IMR-90 (cell line): Measurements from ENCODE around the gene BRI3BP. TPM values are rescaled to one million over a fixed set of nuclear protein-coding genes. Genes with fewer than 3 reads are reported as not detected.

Experiments used
- microRNA-seq, 2 experiments: library from miRNA; stranded (forward) in 1 of 2; unstranded in 1 of 2; fragments of 10-50 nt in 1 of 2; fragments of <30 nt in 1 of 2; gene quantifications in 1 of 2; microRNA quantifications in 1 of 2; one replicate each; pipeline versions ENCODE3 to v1.1.0; 2013 to 2020; ENCODE audit not compliant: insufficient read depth in 1 of 2, insufficient read length in 1 of 2, unreplicated experiment in 1 of 2
- polyA plus RNA-seq, 3 experiments: library from polyadenylated mRNA; depleted of rRNA; stranded (reverse); fragments of >200 nt; gene quantifications; 2 replicates each; pipeline ENCODE4 v1.2.3, GENCODE V29; 2012; ENCODE audit warnings: low replicate concordance in 1 of 3
- small RNA-seq, 5 experiments: library from RNA; depleted of rRNA; stranded (forward); fragments of <200 nt; gene quantifications; one replicate each; pipeline ENCODE3, GENCODE V24; 2012
- total RNA-seq: library from RNA; depleted of rRNA; stranded (reverse); fragments of >200 nt; gene quantifications from 2 replicates; pipeline ENCODE4 v1.2.3, GENCODE V29; 2012; rRNA removed

Gene BRI3BP
- total and polyA plus RNA-seq, 2 of the 4 experiments (the other 2 are of a cell fraction): 2.5 to 2.8 TPM

Small RNA genes within 50 kb of the gene (microRNA-seq; reads per million reads assigned to microRNA genes)
- not detected for gene AC122688.1 (ENCODE audit: insufficient read depth, insufficient read length)

Small RNA genes within 50 kb of the gene (small RNA-seq; reads per million reads assigned to genes)
- gene AC122688.1: 0 reads per million in 5 experiments

Other genes starting within 250 kb of the BRI3BP start
- gene SCARB1, start 129.8 kb upstream of the BRI3BP start, total RNA-seq: 3.0 and 3.6 TPM in 2 replicates
- gene SCARB1, start 129.8 kb upstream of the BRI3BP start, polyA plus RNA-seq (2012; rRNA removed): 24.8 and 27.0 TPM in 2 replicates
- 2,742 and 4,320 TPM in 2 replicates for gene UBC, start 79.0 kb upstream of the BRI3BP start, total RNA-seq
- 2,042 and 2,259 TPM in 2 replicates for gene UBC, start 79.0 kb upstream of the BRI3BP start, polyA plus RNA-seq (2012; rRNA removed)
- 9.1 and 10.8 TPM in 2 replicates for gene DHX37, start 4.5 kb upstream of the BRI3BP start, total RNA-seq
- gene DHX37, start 4.5 kb upstream of the BRI3BP start, polyA plus RNA-seq (2012; rRNA removed): 12.7 and 14.2 TPM in 2 replicates
- 21.1 and 22.0 TPM in 2 replicates for gene AACS, start 71.8 kb downstream of the BRI3BP start, total RNA-seq
- gene AACS, start 71.8 kb downstream of the BRI3BP start, polyA plus RNA-seq (2012; rRNA removed): 24.0 and 24.9 TPM in 2 replicates
- gene TMEM132B, start 192.7 kb downstream of the BRI3BP start, total RNA-seq: 0.56 and 0.72 TPM in 2 replicates
- gene TMEM132B, start 192.7 kb downstream of the BRI3BP start, polyA plus RNA-seq (2012; rRNA removed): 0.39 and 0.95 TPM in 2 replicates